Measurements from ENCODE around the gene SPEF2. TPM values are rescaled to one million over a fixed set of nuclear protein-coding genes. Genes with fewer than 3 reads are reported as not detected.

The SPEF2 gene
- total RNA-seq, 1 donor from 2014 or later, result 2.7 TPM

DNA sequence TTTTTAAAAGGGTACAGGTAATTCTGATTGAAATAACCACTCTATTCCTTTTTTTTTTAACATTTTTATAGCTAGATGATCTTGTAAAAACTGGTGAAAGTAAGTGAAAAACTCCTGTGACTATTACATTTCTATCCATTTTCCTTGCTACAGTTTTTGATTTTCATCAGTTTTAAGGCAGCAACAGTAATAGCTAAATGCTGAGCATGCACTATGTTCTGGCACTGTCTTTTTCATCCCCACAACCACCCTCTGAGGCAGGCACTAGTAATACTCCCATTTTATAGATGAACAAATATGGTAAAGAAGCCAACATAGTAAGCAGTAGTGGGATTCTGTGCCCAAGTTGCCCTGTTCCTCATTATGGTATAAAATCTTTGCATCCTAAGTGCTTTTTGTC lies 126.0 kb downstream of the SPEF2 start:
- Histone ChIP-seq H3K27me3 (ENCODE audit: low read depth) (no peaks in the 10 kb centered on the region), H3K9me3 (replicated peaks) (no peaks in the 10 kb centered on the region), H3K36me3 (no peaks in the 10 kb centered on the region), H3K4me3 (no peak overlapping the region), H3K4me1 (no peaks in the 10 kb centered on the region), H3K27ac (replicated peaks) (no peak overlapping the region)
- TF ChIP-seq, protein P1, sequence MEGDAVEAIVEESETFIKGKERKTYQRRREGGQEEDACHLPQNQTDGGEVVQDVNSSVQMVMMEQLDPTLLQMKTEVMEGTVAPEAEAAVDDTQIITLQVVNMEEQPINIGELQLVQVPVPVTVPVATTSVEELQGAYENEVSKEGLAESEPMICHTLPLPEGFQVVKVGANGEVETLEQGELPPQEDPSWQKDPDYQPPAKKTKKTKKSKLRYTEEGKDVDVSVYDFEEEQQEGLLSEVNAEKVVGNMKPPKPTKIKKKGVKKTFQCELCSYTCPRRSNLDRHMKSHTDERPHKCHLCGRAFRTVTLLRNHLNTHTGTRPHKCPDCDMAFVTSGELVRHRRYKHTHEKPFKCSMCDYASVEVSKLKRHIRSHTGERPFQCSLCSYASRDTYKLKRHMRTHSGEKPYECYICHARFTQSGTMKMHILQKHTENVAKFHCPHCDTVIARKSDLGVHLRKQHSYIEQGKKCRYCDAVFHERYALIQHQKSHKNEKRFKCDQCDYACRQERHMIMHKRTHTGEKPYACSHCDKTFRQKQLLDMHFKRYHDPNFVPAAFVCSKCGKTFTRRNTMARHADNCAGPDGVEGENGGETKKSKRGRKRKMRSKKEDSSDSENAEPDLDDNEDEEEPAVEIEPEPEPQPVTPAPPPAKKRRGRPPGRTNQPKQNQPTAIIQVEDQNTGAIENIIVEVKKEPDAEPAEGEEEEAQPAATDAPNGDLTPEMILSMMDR (IDR thresholded peaks at IDR 0.05; ENCODE audit: borderline replicate concordance), result no peak
- no peak for DNase-seq
- intact Hi-C loops (cut with micrococcal nuclease), result no loop called here

DNA sequence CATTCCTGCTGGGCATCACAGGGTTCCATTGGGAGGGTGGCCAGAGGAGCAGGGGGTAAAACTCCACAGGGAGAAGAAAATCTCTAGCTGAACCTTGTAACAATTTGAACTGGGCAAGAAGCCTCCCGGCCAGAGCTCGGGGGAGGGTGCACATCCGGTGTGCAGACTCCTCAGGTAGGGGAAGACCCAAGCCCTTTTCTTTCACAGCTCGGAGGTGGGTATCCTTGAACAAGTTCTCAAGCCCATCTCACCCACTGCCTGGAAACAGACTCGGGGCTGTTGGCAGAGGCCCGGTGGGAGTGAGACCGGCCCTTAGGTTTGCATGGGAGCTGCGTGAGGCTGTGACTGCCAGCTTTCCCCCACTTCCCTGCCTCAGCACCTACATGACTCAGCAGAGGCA lies 127.5 kb downstream of the SPEF2 start:
- H3K27me3 ChIP-seq (ENCODE audit: low read depth), result no peaks in the 10 kb centered on the region
- no peak overlapping the region for H3K27ac ChIP-seq (replicated peaks)
- H3K4me1 ChIP-seq, result no peaks in the 10 kb centered on the region
- intact Hi-C loops (cut with micrococcal nuclease), result no loop called here
- TF ChIP-seq, protein P1 (IDR thresholded peaks at IDR 0.05; ENCODE audit: borderline replicate concordance), result no peak
- no peaks in the 10 kb centered on the region for H3K36me3 ChIP-seq
- H3K9me3 ChIP-seq (replicated peaks), result peaks cover 9% of the 10 kb centered on the region
- H3K4me3 ChIP-seq, result no peak overlapping the region
- DNase-seq, result no peak

DNA sequence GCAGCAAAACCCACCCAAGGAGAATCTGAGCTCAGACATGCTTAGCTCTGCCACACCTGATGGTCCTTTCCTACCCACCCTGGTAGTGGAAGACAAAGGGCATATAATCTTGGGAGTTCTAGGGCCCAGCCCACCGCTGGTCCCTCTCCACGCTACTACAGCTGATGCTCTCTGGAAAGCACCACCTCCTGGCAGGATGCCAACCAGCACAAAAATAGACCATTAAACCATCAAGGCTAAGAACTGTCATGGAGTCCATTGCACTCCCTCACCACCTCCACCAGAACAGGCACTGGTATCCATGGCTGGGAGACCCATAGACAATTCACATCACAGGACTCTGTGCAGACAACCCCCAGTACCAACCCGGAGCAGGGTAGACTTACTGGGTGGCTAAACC lies 128.0 kb downstream of the SPEF2 start:
- intact Hi-C loops (cut with micrococcal nuclease), result no loop called here
- TF ChIP-seq, protein P1 (IDR thresholded peaks at IDR 0.05; ENCODE audit: borderline replicate concordance), result no peak
- no peak for DNase-seq

DNA sequence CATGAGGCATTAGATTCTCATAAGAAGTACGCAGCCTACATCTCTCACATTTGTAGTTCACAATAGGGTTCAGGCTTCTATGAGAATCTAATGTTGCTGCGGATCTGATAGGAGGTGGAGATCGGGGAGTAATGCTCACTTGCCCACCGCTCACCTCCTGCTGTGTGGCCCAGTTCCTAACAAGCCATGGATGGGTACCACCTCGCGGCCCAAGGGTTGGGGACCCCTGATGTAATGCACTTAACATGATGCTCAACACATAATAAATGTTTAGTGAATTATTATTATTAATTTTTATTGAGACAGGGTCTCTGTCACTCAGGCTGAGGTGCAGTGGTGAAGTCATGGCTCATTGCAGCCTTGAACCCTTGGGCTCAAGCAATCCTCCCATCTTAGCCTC lies 134.3 kb downstream of the SPEF2 start:
- intact Hi-C loops (cut with micrococcal nuclease), result no loop called here
- no peak overlapping the region for H3K4me3 ChIP-seq
- H3K9me3 ChIP-seq (replicated peaks), result peaks cover 11% of the 10 kb centered on the region
- TF ChIP-seq, protein P1 (IDR thresholded peaks at IDR 0.05; ENCODE audit: borderline replicate concordance), result no peak
- no peaks in the 10 kb centered on the region for H3K4me1 ChIP-seq
- no peaks in the 10 kb centered on the region for H3K27me3 ChIP-seq (ENCODE audit: low read depth)
- H3K27ac ChIP-seq (replicated peaks), result no peak overlapping the region
- DNase-seq, result no peak
- H3K36me3 ChIP-seq, result no peaks in the 10 kb centered on the region

More for the DNA sequence above, 128.0 kb downstream of the SPEF2 start:
- peaks cover 11% of the 10 kb centered on the region for H3K9me3 ChIP-seq (replicated peaks)
- no peak overlapping the region for H3K27ac ChIP-seq (replicated peaks)
- H3K27me3 ChIP-seq (ENCODE audit: low read depth), result no peaks in the 10 kb centered on the region
- no peaks in the 10 kb centered on the region for H3K36me3 ChIP-seq
- H3K4me1 ChIP-seq, result no peaks in the 10 kb centered on the region
- H3K4me3 ChIP-seq, result no peak overlapping the region

DNA sequence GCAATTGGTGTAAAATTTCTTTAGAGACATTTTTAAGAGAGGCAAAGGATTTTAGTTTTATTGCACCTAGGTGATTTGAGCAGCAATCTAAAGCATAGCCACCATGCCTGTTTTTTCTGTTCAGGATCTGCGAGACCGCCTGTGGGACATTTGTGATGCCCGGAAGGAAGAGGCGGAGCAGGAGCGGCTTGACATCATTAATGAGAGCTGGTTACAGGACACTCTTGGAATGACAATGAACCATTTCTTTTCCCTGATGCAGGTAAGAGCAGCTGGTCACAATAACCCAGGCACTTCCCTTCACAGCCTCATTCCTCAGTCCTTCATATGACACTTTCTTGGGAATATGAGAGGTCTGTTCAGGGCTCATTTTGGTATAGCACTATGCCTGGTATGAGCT lies 135.8 kb downstream of the SPEF2 start:
- Histone ChIP-seq H3K27ac (replicated peaks) (no peak overlapping the region), H3K4me3 (no peak overlapping the region), H3K27me3 (ENCODE audit: low read depth) (no peaks in the 10 kb centered on the region), H3K4me1 (no peaks in the 10 kb centered on the region), H3K9me3 (replicated peaks) (peaks cover 11% of the 10 kb centered on the region), H3K36me3 (no peaks in the 10 kb centered on the region)
- TF ChIP-seq, protein P1 (IDR thresholded peaks at IDR 0.05; ENCODE audit: borderline replicate concordance), result no peak
- intact Hi-C loops (cut with micrococcal nuclease), result no loop called here
- no peak for DNase-seq

DNA sequence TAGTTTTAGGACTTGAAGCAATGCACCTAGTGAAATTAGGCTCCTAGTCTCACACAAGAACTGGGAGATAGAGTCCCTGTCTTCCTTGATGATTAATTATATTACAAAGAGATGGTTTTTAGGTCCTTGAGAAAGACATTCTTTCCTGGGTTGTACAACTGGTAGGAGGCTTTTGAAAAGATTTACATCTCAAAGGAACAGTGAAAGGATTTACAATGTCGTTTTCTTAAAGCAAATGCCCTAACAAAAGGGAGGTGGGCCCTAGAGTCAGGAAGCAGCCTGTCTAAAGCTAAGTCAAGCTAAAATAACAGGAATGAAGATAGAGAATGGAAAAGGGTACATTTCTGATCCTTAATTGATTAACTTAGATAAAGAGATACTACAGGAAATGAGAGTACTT lies 136.8 kb downstream of the SPEF2 start:
- TF ChIP-seq, protein P1 (IDR thresholded peaks at IDR 0.05; ENCODE audit: borderline replicate concordance), result no peak
- Histone ChIP-seq H3K36me3 (no peaks in the 10 kb centered on the region), H3K4me3 (no peak overlapping the region), H3K9me3 (replicated peaks) (peaks cover 7% of the 10 kb centered on the region), H3K4me1 (no peaks in the 10 kb centered on the region), H3K27me3 (ENCODE audit: low read depth) (no peaks in the 10 kb centered on the region), H3K27ac (replicated peaks) (no peak overlapping the region)
- intact Hi-C loops (cut with micrococcal nuclease), result no loop called here
- DNase-seq, result no peak
